Lower lobe of right lung (tissue), 2 donors: ENCODE measurements around the gene RPS21. TPM values are rescaled to one million over a fixed set of nuclear protein-coding genes. Genes with fewer than 3 reads are reported as not detected.

Experiments
- ATAC-seq, 2 donors: fragments of 200-7000 bp; cut with Tn5 transposase; one replicate each; pipeline ENCODE4 v1.9.1; 2020 to 2022; ENCODE audit warnings: mild to moderate bottlenecking in 2 of 2, moderate library complexity in 2 of 2
- DNase-seq: peaks from one replicate; pipeline ENCODE4 v3.0.0-alpha.2; 2020
- H3K27ac ChIP-seq: fragments of 200-600 bp; one replicate; pipeline ENCODE4 v1.8.0; 2022
- H3K27me3 ChIP-seq: fragments of 200-600 bp; one replicate; pipeline ENCODE4 v1.8.0; 2022; ENCODE audit warnings: low read depth
- H3K36me3 ChIP-seq: fragments of 200-600 bp; one replicate; pipeline ENCODE4 v1.8.0; 2022; ENCODE audit warnings: mild to moderate bottlenecking
- H3K4me1 ChIP-seq: fragments of 200-600 bp; one replicate; pipeline ENCODE4 v1.8.0; 2022
- H3K4me3 ChIP-seq: fragments of 200-600 bp; one replicate; pipeline ENCODE4 v1.8.0; 2022; ENCODE audit warnings: mild to moderate bottlenecking
- H3K9me3 ChIP-seq: fragments of 200-600 bp; one replicate; pipeline ENCODE4 v1.8.0; 2022
- intact Hi-C: fragments of 100-400 bp; cut with DNase I; formaldehyde crosslinking; loops from one replicate; pipeline ENCODE4 v1.11.0; 2022
- total RNA-seq: library from RNA; stranded (reverse); fragmentation: NEBNext Ultra II Directional; extraction: Animal tissue kit (Norgen Biotek cat#: 25700); gene quantifications from one replicate; pipeline ENCODE4 v1.2.1, GENCODE V29; 2021
- TF ChIP-seq, protein P1 (sequence below): fragments of 200-600 bp; IDR thresholded peaks from one replicate; pipeline ENCODE4 v1.8.0; 2022; ENCODE audit warnings: antibody characterized with exemption, mild to moderate bottlenecking
- donor health status: DM: no; HTN: yes; CAD: no; lungs with severe emphysema.

Gene RPS21
- total RNA-seq, 1 donor from 2014 or later = 1,104 TPM

DNA sequence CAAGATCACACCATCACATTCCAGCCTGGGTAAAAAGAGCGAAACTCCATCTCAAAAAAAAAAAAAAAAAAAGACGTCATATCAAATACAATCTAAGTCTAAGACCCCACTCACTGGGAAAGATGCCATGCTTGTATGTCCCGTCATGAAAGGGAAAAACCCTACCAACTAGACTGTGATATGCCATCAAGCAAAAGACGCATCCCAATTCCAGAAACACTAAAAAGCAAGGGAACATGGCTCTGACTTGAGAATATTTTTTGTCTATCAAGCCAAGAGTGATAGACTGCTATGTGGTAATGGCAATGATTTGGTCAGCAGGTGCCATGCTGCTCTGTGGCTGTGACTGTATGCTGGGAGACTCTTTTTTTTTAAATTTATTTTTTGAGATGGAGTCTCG is 42.8 kb upstream of the RPS21 start:
- DNase-seq = no peak
- intact Hi-C loops = no loop called here

DNA sequence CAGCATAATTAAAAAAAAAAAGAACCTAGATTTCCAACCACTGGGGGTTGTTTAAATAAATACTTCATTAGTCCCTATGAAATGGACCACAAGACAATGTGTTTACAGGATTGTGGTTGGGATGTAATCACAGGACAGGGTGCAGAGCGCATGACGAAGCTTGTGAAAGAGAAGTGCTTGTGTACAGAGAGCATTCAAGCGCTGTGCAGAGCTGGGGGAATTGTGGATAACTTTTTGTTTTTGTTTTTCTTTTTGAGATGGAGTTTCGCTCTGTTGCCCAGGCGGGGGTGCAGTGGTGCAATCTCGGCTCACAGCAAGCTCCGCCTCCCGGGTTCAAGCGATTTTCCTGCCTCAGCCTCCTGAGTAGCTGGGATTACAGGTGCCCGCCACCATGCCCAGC is 42.1 kb upstream of the RPS21 start:
- no peak overlapping the region for H3K27ac ChIP-seq
- peaks cover under 1% of the 10 kb centered on the region for H3K4me1 ChIP-seq
- intact Hi-C loops = no loop called here
- no peak for DNase-seq
- H3K4me3 ChIP-seq = no peak overlapping the region
- no peaks in the 10 kb centered on the region for H3K27me3 ChIP-seq
- TF ChIP-seq, protein P1, sequence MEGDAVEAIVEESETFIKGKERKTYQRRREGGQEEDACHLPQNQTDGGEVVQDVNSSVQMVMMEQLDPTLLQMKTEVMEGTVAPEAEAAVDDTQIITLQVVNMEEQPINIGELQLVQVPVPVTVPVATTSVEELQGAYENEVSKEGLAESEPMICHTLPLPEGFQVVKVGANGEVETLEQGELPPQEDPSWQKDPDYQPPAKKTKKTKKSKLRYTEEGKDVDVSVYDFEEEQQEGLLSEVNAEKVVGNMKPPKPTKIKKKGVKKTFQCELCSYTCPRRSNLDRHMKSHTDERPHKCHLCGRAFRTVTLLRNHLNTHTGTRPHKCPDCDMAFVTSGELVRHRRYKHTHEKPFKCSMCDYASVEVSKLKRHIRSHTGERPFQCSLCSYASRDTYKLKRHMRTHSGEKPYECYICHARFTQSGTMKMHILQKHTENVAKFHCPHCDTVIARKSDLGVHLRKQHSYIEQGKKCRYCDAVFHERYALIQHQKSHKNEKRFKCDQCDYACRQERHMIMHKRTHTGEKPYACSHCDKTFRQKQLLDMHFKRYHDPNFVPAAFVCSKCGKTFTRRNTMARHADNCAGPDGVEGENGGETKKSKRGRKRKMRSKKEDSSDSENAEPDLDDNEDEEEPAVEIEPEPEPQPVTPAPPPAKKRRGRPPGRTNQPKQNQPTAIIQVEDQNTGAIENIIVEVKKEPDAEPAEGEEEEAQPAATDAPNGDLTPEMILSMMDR = no peak
- peaks cover 6% of the 10 kb centered on the region for H3K9me3 ChIP-seq
- ATAC-seq = no peak
- peaks cover 67% of the 10 kb centered on the region for H3K36me3 ChIP-seq

More for the DNA sequence above, 42.8 kb upstream of the RPS21 start:
- no peaks in the 10 kb centered on the region for H3K27me3 ChIP-seq
- H3K36me3 ChIP-seq = peaks cover 72% of the 10 kb centered on the region
- TF ChIP-seq, protein P1 = no peak
- no peak overlapping the region for H3K4me3 ChIP-seq
- H3K27ac ChIP-seq = no peak overlapping the region
- no peak for ATAC-seq
- peaks cover 6% of the 10 kb centered on the region for H3K9me3 ChIP-seq
- H3K4me1 ChIP-seq = no peaks in the 10 kb centered on the region

DNA sequence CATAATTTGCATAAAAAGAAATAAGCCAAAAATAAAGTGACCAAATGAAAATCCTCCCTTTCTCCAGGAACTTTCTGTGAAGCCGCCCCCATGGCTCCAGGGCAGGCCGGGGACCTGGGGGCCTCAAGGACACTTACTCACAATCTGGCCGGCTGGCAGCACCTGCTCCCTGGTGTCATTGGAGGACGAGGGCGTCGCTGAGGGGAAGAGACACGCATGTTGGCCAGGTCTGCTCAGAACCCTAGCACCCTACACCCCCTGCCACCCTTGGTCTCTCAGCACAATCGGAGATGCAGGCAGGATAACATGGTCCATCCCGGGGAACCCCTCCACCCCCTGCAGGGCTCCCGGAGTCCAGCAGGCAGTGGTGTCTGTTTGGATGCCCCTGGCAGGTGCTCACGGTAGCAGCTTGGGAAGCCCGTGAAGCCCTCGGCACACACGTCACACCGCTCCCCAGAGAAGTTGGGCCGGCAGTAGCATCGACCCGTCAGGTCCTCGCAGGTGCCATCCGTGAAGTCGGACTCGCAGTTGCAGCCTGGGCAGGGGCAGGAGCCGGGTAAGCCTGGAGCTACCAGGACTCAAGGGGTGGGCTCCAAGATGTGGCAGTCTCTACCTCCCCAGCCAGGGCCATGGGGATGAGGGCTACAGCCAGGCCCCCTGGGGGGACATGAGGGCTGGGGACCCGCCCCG is 41.1 kb upstream of the RPS21 start:
- peaks cover 67% of the 10 kb centered on the region for H3K36me3 ChIP-seq
- H3K27ac ChIP-seq = no peak overlapping the region
- H3K4me1 ChIP-seq = peaks cover 8% of the 10 kb centered on the region
- TF ChIP-seq, protein P1 = no peak
- H3K9me3 ChIP-seq = peaks cover 6% of the 10 kb centered on the region
- no peaks in the 10 kb centered on the region for H3K27me3 ChIP-seq
- intact Hi-C loops = no loop called here
- ATAC-seq (no peak), DNase-seq (no peak)
- no peak overlapping the region for H3K4me3 ChIP-seq

DNA sequence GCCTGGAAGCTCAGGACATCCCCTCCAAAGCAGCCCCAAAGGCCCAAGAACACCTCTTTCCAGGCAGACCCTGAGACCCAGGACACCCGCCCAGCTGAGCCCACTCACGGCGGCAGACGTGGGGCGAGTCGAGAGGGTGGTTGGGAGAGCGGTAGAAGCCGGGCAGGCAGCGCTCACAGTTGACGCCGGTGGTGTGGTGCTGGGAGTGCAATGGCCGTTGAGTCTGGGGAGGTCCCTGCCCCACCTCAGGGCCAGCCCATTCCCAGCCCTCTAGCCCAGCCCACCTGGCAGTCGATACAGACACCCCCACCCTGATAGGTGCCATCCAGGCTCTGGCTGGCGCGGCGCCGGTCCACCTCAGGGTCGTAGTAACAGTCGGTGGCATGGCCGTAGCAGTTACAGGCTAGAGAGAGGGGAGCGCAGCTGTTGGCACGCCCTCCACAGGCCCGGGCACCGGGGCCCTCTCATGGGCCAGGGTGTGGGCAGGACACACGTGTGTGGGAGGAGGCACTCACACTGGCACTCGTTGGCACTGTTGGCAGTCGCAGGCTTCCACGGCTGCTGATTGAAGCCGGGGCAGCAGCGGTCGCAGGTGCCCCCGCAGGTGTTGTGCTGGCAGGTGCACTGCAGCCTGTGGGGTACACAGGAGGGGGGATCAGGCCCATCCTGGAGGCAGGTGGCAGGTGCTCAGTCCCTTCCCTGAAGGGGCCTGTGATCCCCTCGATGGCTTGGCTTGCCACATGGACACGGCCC is 40.3 kb upstream of the RPS21 start:
- Histone ChIP-seq H3K4me1 (peaks cover 8% of the 10 kb centered on the region), H3K9me3 (peaks cover 6% of the 10 kb centered on the region), H3K4me3 (no peak overlapping the region), H3K36me3 (peaks cover 67% of the 10 kb centered on the region), H3K27me3 (no peaks in the 10 kb centered on the region), H3K27ac (no peak overlapping the region)
- TF ChIP-seq, protein P1 = no peak
- intact Hi-C loops = no loop called here
- no peak for DNase-seq
- no peak for ATAC-seq

- Histone ChIP-seq H3K4me1 (peaks cover 8% of the 10 kb centered on the region), H3K27me3 (no peaks in the 10 kb centered on the region), H3K9me3 (peaks cover 6% of the 10 kb centered on the region), H3K4me3 (no peak overlapping the region), H3K27ac (no peak overlapping the region), H3K36me3 (peaks cover 68% of the 10 kb centered on the region)
- no peak for ATAC-seq
- DNase-seq = no peak
- intact Hi-C loops = no loop called here
- TF ChIP-seq, protein P1 = no peak
Measured at GRCh38 chr20:62347151-62347404, 39.8 kb upstream of the RPS21 start.
